ENCODE results near the gene SEMG1. TPM values are rescaled to one million over a fixed set of nuclear protein-coding genes. Genes with fewer than 3 reads are reported as not detected.

Gene SEMG1
- total and polyA plus RNA-seq, 2 of the 8 experiments (the other 6 are each of a cell fraction or from before 2014, with no cell fraction given), result 3.0 to 5.8 TPM

DNA sequence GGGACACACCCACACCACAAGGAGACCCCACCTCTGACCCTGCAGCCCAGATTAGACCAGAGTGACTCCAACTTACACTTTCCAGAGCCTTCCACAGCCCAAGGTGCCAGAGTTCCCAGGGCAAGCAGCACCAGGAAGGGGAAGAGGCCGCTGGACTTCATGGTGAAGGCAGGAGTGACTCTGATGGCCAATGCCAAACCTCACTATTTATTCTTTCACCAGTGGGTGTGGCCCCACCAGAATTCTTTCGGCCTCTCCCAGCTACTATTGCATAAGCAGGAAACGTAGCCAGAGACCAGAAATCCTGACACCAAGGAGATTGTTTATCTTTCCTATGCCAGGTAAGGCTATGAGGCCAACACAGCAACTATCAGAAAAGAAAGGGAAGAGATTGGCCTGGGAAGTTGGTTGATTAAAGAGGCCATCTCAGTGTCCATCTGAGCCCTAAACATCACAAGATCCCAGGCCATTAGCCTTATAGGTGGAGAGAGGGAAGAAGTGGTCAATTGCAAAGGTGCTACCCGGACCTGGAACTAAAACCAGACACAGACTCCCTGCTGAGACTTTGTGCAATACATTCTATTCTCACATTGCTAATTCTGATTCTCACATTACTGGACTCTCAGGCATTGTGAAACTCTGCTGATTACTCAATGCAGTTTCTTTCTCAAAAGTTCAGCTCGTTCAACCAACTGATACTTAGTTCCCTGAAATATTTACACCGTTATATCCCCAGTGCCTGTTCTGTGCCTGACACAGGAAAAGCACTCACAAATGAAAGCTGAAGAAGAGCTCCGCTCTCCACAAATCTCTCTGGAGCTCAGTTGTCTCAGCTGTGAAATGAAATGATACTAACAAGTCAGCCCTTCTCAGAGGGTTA, 47.8 kb downstream of the SEMG1 start, which contains the start of gene SLPI:
SLPI (minus strand) TSS at position 182 of the 880 bp plus-strand sequence; CDS start at position 161, 21 bp downstream.
- no peak within 1 kb of the TSS for H2BK20ac ChIP-seq (ENCODE audit: low read length)
- TF ChIP-seq GABPA (IDR thresholded peaks at IDR 0.05; ENCODE audit: borderline replicate concordance, insufficient read depth, low read length) (no peak), BRCA1 (IDR thresholded peaks at IDR 0.05; ENCODE audit: low read depth, low read length) (no peak), SIRT6 (IDR thresholded peaks at IDR 0.05; ENCODE audit: low read length) (no peak), SUZ12 (IDR thresholded peaks at IDR 0.05; ENCODE audit: low read length) (no peak), SP4 (IDR thresholded peaks at IDR 0.05; ENCODE audit: low read length) (no peak), RNF2 (IDR thresholded peaks at IDR 0.05; ENCODE audit: borderline replicate concordance, low read depth, low read length, missing control alignments, poor library complexity, severe bottlenecking) (no peak), EP300 (IDR thresholded peaks at IDR 0.05; ENCODE audit: borderline replicate concordance in 1 of 2, low read depth in 2 of 2, low read length in 2 of 2) (no peak), HDAC6 (IDR thresholded peaks at IDR 0.05; ENCODE audit: low read depth, low read length) (no peak), NANOG (IDR thresholded peaks at IDR 0.05; ENCODE audit: insufficient read depth, low read depth, low read length, poor library complexity, severe bottlenecking) (no peak), RAD21 (IDR thresholded peaks at IDR 0.05 in 1 of 2, conservative IDR thresholded peaks at IDR 0.05 in 1 of 2; ENCODE audit: low read depth in 2 of 2, low read length in 2 of 2) (no peak)
- H3K56ac ChIP-seq (replicated peaks; ENCODE audit: insufficient read length, low read depth, low read length), result no peak within 1 kb of the TSS
- no peak within 1 kb of the TSS for H3K14ac ChIP-seq (ENCODE audit: insufficient read length)
- no peak within 1 kb of the TSS for H2BK15ac ChIP-seq (ENCODE audit: low read length)
- POLR2A ChIA-PET (ENCODE audit: partially characterized antibody), result no interaction called here
- no peaks in the 10 kb centered on the region for H3K9me3 ChIP-seq (ENCODE audit: insufficient read depth in 2 of 2, low read depth in 1 of 2, low read length in 1 of 2)
- no peak within 1 kb of the TSS for H3K27ac ChIP-seq (ENCODE audit: low read depth, low read length)
- H3K79me2 ChIP-seq (ENCODE audit: control insufficient read depth in 1 of 2, insufficient read depth in 2 of 2, low read length in 2 of 2), result no peaks in the 10 kb centered on the region
- FAIRE-seq (no peak), DNase-seq (ENCODE audit: low read depth in 1 of 2, low spot score in 2 of 2) (no peak)
- H2AFZ ChIP-seq (ENCODE audit: low read length), result no peak within 1 kb of the TSS
- H3K4ac ChIP-seq (replicated peaks; ENCODE audit: insufficient read length, low read depth, low read length), result no peak within 1 kb of the TSS
- H3K36me3 ChIP-seq (ENCODE audit: control insufficient read depth in 2 of 4, insufficient read depth in 4 of 4, low read length in 3 of 4), result no peaks in the 10 kb centered on the region
- no peak within 1 kb of the TSS for H3K9ac ChIP-seq (replicated peaks in 1 of 4; ENCODE audit: extremely low read depth in 1 of 4, low read depth in 3 of 4, low read length in 3 of 4)
- no peaks in the 10 kb centered on the region for H3K23me2 ChIP-seq (ENCODE audit: low read depth, low read length)
- H3K23ac ChIP-seq (ENCODE audit: insufficient read length), result no peak within 1 kb of the TSS
- no peak within 1 kb of the TSS for H4K5ac ChIP-seq (ENCODE audit: insufficient read length, low read depth, low read length)
- H3K4me1 ChIP-seq (replicated peaks in 1 of 4; ENCODE audit: control insufficient read depth in 3 of 4, insufficient read depth in 4 of 4, low read length in 3 of 4), result peaks cover 0 to 6% (median 3%) of the 10 kb centered on the region in 4 experiments; a peak in 5 of 7 replicates
- H2BK5ac ChIP-seq (ENCODE audit: low read depth, low read length), result no peak within 1 kb of the TSS
- WGBS, 2 experiments (ENCODE audit: extremely low coverage in 1 of 2, insufficient coverage in 1 of 2, insufficient read length in 1 of 2, insufficient replicate concordance in 2 of 2, low coverage in 1 of 2, low lambda C conversion rate in 2 of 2, missing lambda C conversion rate in 1 of 2), result 77% methylated on average over 7 of the region's 7 CpGs; no CpG with 5 or more reads in 1 of the 2 experiments
- H3K18ac ChIP-seq (ENCODE audit: extremely low read depth, low read length), result no peak within 1 kb of the TSS
- no peak within 1 kb of the TSS for H4K8ac ChIP-seq (ENCODE audit: extremely low read depth, insufficient read depth, low read length)
- no peaks in the 10 kb centered on the region for H3K79me1 ChIP-seq (ENCODE audit: low read depth, low read length)
- no peak within 1 kb of the TSS for H2BK12ac ChIP-seq (ENCODE audit: low read depth, low read length)
- H4K20me1 ChIP-seq (replicated peaks in 1 of 2; ENCODE audit: control insufficient read depth in 1 of 2, insufficient read depth in 2 of 2, low read length in 2 of 2), result no peaks in the 10 kb centered on the region
- no peak within 1 kb of the TSS for H2BK120ac ChIP-seq (replicated peaks; ENCODE audit: low read depth, low read length)
- H3K27me3 ChIP-seq (replicated peaks in 1 of 4; ENCODE audit: control insufficient read depth in 3 of 4, extremely low read depth in 1 of 4, insufficient read depth in 3 of 4, low read length in 3 of 4), result peaks cover 0 to 2% (median 0%) of the 10 kb centered on the region in 4 experiments; a peak in 2 of 7 replicates
- no peak within 1 kb of the TSS for H3K4me3 ChIP-seq (ENCODE audit: extremely low read depth in 1 of 4, insufficient read depth in 2 of 4, low read depth in 3 of 4, low read length in 4 of 4)
- no peak within 1 kb of the TSS for H4K91ac ChIP-seq (replicated peaks; ENCODE audit: insufficient read length, low read length)
- CTCF ChIA-PET (ENCODE audit: partially characterized antibody), result interaction anchor here (0.9 to 3.1 kb wide), 5 partner anchors 9 to 47 kb away, joined by 3 to 14 read pairs (median 6); no protein-coding TSS in a partner anchor
- H2AK5ac ChIP-seq (ENCODE audit: low read depth, low read length), result no peak within 1 kb of the TSS
- H3K4me2 ChIP-seq (ENCODE audit: insufficient read depth in 1 of 2, low read depth in 2 of 2, low read length in 2 of 2), result no peak within 1 kb of the TSS

Data from H1 (cell line).